GM21515 (cell line): ENCODE data around the gene CNTNAP2.
"Not testable (repeated sequence)": the region's sequence is repeated elsewhere in the genome, so short reads cannot be mapped to it uniquely, and the experiment has no call there.

ENCODE experiments used
- ATAC-seq: cut with Tn5 transposase; IDR thresholded peaks from one replicate; pipeline ENCODE4 v1.9.1; 2021; ENCODE audit not compliant: unreplicated experiment

CNTNAP2 gene

GRCh38 chr7:147071536-147071935 is 954.9 kb downstream of the CNTNAP2 start:
- ATAC-seq, result no peak

GRCh38 chr7:147078312-147078711 is 961.7 kb downstream of the CNTNAP2 start:
- ATAC-seq, result no peak

GRCh38 chr7:147079083-147079482 is 962.5 kb downstream of the CNTNAP2 start:
- ATAC-seq, result no peak

GRCh38 chr7:147079921-147080420 is 963.4 kb downstream of the CNTNAP2 start:
- no peak for ATAC-seq

GRCh38 chr7:147081117-147081516 is 964.5 kb downstream of the CNTNAP2 start:
- no peak for ATAC-seq

GRCh38 chr7:147089051-147089461 is 972.5 kb downstream of the CNTNAP2 start:
- ATAC-seq, result no peak

- no peak for ATAC-seq
These were observed 973.0 kb downstream of the CNTNAP2 start for GRCh38 chr7:147089608-147090007.

GRCh38 chr7:147096629-147097028 is 980.0 kb downstream of the CNTNAP2 start:
- ATAC-seq, result no peak

GRCh38 chr7:147103224-147103623 is 986.6 kb downstream of the CNTNAP2 start:
- ATAC-seq, result no peak

GRCh38 chr7:147106746-147107145 is 990.1 kb downstream of the CNTNAP2 start:
- no peak for ATAC-seq

GRCh38 chr7:147114525-147114924 is 997.9 kb downstream of the CNTNAP2 start:
- ATAC-seq, result not testable (repeated sequence)

GRCh38 chr7:147136352-147136751 is 1019.8 kb downstream of the CNTNAP2 start:
- no peak for ATAC-seq

- no peak for ATAC-seq
These were observed 1028.6 kb downstream of the CNTNAP2 start for GRCh38 chr7:147145194-147145593.

- ATAC-seq, result no peak
These were observed 1029.6 kb downstream of the CNTNAP2 start for GRCh38 chr7:147146169-147146568.

GRCh38 chr7:147151661-147152060 is 1035.1 kb downstream of the CNTNAP2 start:
- ATAC-seq, result no peak

- ATAC-seq, result no peak
These were observed 1037.0 kb downstream of the CNTNAP2 start for GRCh38 chr7:147153571-147153970.

- ATAC-seq, result no peak
These were observed 1044.8 kb downstream of the CNTNAP2 start for GRCh38 chr7:147161405-147161804.

GRCh38 chr7:147170341-147171012 is 1053.9 kb downstream of the CNTNAP2 start:
- no peak for ATAC-seq

GRCh38 chr7:147171013-147171391 is 1054.4 kb downstream of the CNTNAP2 start:
- ATAC-seq, result no peak

- no peak for ATAC-seq
These were observed 1057.3 kb downstream of the CNTNAP2 start for GRCh38 chr7:147173883-147174282.

- ATAC-seq, result no peak
These were observed 1066.3 kb downstream of the CNTNAP2 start for GRCh38 chr7:147182874-147183273.

- ATAC-seq, result no peak
These were observed 1066.7 kb downstream of the CNTNAP2 start for GRCh38 chr7:147183276-147183675.

- no peak for ATAC-seq
These were observed 1071.9 kb downstream of the CNTNAP2 start for GRCh38 chr7:147188467-147188866.
